Activated CD8-positive, alpha-beta memory T cell treated with anti-CD3 and anti-CD28 coated beads for 36 hours (primary cell): ENCODE measurements around the gene VSX1. TPM values are rescaled to one million over a fixed set of nuclear protein-coding genes. Genes with fewer than 3 reads are reported as not detected.

ENCODE experiments used
- CTCF ChIA-PET: fragments of 350-600 bp; sonication (Branson Sonifier 250); formaldehyde crosslinking; loops from one replicate; lab custom pipeline; 2021; ENCODE audit warnings: antibody characterized with exemption; lab: Charles Lee
- POLR2A ChIA-PET: fragments of 350-600 bp; sonication (Branson Sonifier 250); formaldehyde crosslinking; loops from one replicate; lab custom pipeline; 2021; ENCODE audit warnings: antibody characterized with exemption; lab: Charles Lee
- total RNA-seq, 2 experiments: library from RNA; stranded (reverse); gene quantifications; one replicate each; pipeline ENCODE4 v1.2.3, GENCODE V29; 2021

Gene VSX1
- total RNA-seq, 2 experiments from 2014 or later = not detected

- CTCF ChIA-PET = interaction anchor here (0.7 to 1.0 kb wide), 2 partner anchors 34 to 79 kb away, joined by 3 read pairs; no protein-coding TSS in a partner anchor
- POLR2A ChIA-PET = interaction anchor here (1.3 kb wide), 1 partner anchor 26 kb away, joined by 3 read pairs; no protein-coding TSS in a partner anchor
Observed at GRCh38 chr20:25033265-25033923, 48.5 kb downstream of the VSX1 start.

GRCh38 chr20:25032478-25033264 is 49.3 kb downstream of the VSX1 start:
- CTCF ChIA-PET = interaction anchor here (0.7 to 1.0 kb wide), 2 partner anchors 34 to 78 kb away, joined by 3 read pairs; no protein-coding TSS in a partner anchor
- POLR2A ChIA-PET = interaction anchor here (1.3 kb wide), 1 partner anchor 27 kb away, joined by 3 read pairs; no protein-coding TSS in a partner anchor

- ChIA-PET CTCF (no interaction called here), POLR2A (interaction anchor here (0.5 kb wide), 1 partner anchor 119 kb away, joined by 4 read pairs; no protein-coding TSS in a partner anchor)
Observed at GRCh38 chr20:25032065-25032477, 49.9 kb downstream of the VSX1 start.

GRCh38 chr20:25031241-25031640 is 50.7 kb downstream of the VSX1 start:
- POLR2A ChIA-PET = no interaction called here

GRCh38 chr20:25030649-25031207 is 51.2 kb downstream of the VSX1 start:
- POLR2A ChIA-PET = no interaction called here
- CTCF ChIA-PET = no interaction called here

More at GRCh38 chr20:25031241-25031640, 50.7 kb downstream of the VSX1 start:
- CTCF ChIA-PET = no interaction called here

GRCh38 chr20:25030007-25030648 is 51.8 kb downstream of the VSX1 start:
- CTCF ChIA-PET = no interaction called here
- POLR2A ChIA-PET = no interaction called here

- ChIA-PET CTCF (no interaction called here), POLR2A (no interaction called here)
Observed at GRCh38 chr20:25025986-25026605, 55.8 kb downstream of the VSX1 start.

Other genes starting within 250 kb of the VSX1 start
- gene CST7, start 132.9 kb downstream of the VSX1 start, total RNA-seq = 100 to 1,000 TPM; 163 to 170 TPM
- gene APMAP, start 89.4 kb downstream of the VSX1 start, total RNA-seq = 10 to 100 TPM; 73.5 to 75.8 TPM
- 10 to 100 TPM; 22.9 to 23.9 TPM for gene ACSS1, start 24.0 kb downstream of the VSX1 start, total RNA-seq
- gene ENTPD6, start 113.6 kb upstream of the VSX1 start, total RNA-seq = 10 to 100 TPM; 45.3 to 49.6 TPM
- gene PYGB, start 165.9 kb upstream of the VSX1 start, total RNA-seq = 10 to 100 TPM; 37.2 to 39.8 TPM